NCI-H1417 treated with DMSO at 0.1 percent for 48 hours (cell line): ENCODE results near the gene TMEM170A.
"Not testable (repeated sequence)": the region's sequence is repeated elsewhere in the genome, so short reads cannot be mapped to it uniquely, and the experiment has no call there.

Experiments
- DNase-seq: peaks from one replicate; lab custom pipeline; 2025; lab: John Stamatoyannopoulos, UW

Gene TMEM170A, protein sequence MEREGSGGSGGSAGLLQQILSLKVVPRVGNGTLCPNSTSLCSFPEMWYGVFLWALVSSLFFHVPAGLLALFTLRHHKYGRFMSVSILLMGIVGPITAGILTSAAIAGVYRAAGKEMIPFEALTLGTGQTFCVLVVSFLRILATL

GRCh38 chr16:75464122-75464918 is at the start of gene TMEM170A:
Gene TMEM170A (minus strand): TSS chr16:75464689. CDS start chr16:75464600, 89 bp downstream.
- peak; percentile 50 for DNase-seq

GRCh38 chr16:75506574-75506973 is 42.1 kb upstream of the TMEM170A start:
- DNase-seq = no peak

DNA sequence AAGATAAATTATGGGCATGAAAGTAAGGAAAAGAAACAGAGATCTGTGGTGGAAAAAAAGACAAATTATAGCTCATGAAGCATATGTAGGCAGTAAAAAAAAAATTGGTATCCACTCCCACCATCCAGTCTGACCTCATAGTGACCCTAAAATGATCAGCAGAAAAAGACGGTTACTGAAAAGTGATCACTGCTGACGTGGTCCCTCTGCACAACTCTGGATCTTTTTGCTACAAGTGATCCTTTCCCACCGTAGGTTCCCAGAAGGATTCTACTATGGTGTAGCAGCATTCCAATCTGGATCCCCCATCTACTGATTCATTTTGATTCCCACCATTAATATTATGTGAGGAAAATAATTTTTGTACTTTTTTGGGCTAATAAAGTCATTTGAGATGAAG is 41.6 kb upstream of the TMEM170A start:
- no peak for DNase-seq

DNA sequence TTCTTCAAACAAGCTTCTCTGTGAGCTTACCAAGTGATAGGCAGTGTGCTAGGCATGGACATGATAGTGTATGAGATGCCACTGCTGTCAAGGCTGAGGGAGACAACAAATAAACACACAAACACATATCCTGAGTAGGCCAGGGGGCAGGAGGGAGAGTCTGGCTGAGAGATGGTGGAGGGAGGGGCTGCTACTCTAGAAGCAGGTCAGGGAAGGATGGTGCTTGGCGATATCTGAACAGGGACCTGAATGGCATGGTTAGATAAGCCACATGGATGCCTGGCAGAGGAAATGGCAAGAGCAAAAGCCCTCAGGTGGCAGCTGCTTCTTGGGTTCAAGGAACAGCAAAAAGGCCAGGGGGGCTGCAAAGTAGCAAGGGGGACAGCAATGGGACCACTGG is 39.3 kb upstream of the TMEM170A start:
- DNase-seq = no peak

- DNase-seq = no peak
These were observed 38.6 kb upstream of the TMEM170A start for GRCh38 chr16:75502916-75503605.

DNA sequence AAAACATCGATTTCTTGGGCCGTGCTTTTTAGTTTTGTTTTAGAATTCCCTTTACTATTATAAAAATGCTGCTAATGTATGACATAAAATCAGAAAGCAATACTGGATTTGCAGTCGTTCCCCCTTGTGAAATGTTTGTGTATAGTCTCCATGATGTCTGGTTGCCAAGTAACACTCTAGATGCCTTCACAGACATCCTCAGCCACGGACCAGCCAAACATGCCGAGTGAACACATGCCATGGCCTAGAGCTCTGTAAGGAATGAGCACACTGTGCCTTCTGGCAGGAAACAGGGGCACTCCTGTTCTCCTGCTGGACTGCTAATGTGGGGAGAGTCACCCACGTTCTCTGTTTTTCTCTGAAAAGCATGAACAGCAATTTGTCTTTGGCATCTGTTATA is 37.3 kb upstream of the TMEM170A start:
- not testable (repeated sequence) for DNase-seq

DNA sequence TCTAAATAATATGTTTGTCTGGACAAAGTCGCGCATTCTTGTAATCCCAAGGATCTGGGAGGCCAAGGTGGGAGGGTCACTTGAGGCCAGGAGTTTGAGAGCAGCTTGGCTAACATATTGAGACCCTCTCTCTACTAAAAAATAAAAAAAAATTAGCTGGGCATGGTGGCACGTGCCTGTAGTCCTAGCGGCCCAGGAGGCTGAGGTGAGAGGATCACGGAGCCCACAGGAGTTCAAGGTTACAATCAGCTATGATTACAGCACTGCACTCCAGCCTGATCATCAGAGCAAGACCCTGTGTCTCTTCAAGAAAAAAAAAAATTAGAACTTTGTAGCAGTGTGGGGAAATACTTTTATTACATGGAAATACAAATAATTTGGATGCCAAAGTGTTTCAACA is 36.9 kb upstream of the TMEM170A start:
- no peak for DNase-seq

DNA sequence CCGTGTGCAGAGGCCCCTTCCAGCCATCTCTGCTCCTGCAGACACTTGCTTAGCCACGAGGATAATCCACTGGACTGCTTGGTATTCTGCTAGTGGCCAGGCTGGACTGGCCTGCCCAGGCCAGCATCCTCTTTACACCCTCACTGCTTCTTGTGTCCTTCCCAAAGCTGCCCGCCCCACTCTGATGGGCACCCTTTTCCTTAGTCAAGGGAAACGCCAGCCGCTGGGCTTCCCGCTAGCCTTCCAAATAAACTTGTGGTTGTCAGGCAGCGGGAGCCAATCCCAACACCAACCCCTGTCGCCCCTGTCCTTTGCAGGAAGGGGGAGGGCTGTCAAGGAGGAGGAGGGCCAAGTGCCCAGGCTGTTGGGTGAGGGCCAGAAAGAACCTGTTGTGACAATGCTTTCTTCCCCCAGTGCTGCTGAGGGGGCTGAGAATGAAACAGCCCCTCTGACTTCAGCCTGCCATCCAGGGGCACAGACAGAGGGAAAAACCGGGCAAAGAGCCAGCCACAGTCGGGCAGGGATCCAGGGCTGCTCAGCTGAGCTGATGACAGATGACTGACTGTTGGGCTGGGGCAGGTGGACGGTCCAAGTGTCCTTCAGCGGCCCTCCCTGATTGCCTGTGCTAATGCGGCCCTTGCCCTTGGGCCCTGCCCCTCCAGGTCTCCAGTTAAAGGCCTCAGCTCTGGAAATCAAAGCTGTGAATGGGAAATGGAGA is 34.3 kb upstream of the TMEM170A start:
- DNase-seq = not testable (repeated sequence)

DNA sequence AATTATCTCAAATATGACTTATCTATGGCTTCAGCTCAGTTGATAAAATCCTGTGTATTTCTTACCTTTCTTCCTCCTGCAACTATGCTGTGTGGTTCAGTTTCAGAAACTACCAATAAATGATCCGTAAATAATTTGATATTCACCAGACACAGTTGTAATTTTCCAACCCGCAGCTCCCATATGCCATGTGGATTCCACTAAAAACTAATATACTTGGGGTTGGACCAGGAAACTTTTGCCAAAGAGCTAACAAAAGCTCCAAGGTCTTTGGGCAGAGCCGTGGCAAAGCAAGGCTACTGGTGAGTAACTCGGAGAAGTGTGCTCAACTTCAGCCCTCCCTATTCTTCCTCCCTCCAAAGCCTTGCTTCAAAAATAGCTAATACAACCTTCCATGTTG is 33.1 kb upstream of the TMEM170A start:
- DNase-seq = no peak

GRCh38 chr16:75495076-75495674 is 30.7 kb upstream of the TMEM170A start, which contains the start of gene CHST6:
Gene CHST6 (minus strand): TSS chr16:75495441. CDS start chr16:75479828, 15,613 bp downstream.
- no peak for DNase-seq

DNA sequence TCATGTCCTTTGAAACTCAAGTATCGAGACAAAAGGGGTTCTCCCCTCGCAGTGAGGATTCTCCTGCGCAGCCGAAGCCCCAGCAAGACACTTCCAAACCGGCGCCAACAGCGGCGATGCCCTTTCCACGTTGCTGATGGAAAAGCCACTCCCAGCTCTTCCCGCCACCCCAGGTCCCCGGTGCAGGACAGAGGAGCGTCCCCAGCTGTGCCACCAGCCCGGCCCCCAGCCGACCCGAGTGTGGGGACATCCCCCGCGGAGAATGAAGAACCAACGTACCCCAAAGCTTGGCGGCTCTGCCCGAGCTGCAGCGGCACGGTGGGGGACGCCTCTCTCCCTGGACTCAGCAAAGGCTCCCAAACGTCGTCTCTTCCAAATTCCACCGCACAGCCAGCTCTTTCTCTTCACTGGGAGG is 30.2 kb upstream of the TMEM170A start:
- DNase-seq = no peak

- no peak for DNase-seq
These were observed 29.7 kb upstream of the TMEM170A start for GRCh38 chr16:75494184-75494583.

DNA sequence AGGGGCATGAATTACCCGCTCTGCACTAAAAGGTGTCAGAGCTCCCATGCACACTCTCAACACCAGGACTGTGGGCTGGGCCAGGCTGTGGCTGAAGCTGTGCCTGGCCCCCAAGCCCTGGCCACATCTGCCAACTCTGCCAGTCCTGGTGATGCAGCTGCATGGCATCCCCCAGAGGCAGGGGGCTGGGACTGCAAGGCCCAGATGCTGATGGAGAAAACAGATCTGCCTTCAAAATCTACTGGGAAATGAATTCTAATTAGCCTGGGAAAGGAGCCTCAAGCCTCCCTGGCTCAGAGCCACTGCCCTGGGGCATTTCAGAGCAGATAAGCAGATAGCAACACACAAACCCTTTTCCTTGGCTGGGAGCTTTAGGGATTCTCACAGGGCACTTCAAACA is 27.4 kb upstream of the TMEM170A start:
- DNase-seq = no peak

GRCh38 chr16:75488322-75488721 is 23.8 kb upstream of the TMEM170A start:
- no peak for DNase-seq

DNA sequence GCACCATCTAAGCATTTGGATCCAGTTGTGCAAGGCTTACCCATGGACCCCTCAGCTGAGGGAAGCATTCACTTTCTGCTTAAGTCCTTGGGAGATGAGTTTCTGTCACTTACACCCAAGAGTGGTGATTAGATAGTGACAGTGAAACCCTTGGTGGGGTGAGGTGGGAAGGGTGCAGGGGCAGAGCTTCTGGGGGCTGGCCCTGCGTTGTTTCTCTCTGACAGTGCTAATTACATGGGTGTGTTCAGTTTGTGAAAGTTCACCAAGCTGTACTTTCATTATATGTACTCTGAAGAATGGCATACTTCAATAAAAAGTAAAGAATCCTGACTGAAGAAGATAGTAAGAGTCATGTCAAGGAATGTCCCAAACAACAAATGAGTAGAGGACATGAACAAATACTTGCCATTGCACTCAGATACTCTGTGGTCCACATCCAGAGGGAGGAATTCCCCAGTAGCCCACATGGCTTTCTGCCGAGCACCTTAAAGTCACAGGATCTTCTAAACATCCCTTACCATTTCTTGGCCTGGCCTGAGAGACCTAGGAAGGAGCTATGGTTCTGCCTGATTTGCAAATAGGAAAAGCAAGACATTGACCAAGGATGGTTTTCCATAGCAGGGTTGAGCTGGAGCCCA is 22.3 kb upstream of the TMEM170A start:
- no peak for DNase-seq

- no peak for DNase-seq
These were observed 21.7 kb upstream of the TMEM170A start for GRCh38 chr16:75486014-75486675.

- DNase-seq = no peak
These were observed 20.9 kb upstream of the TMEM170A start for GRCh38 chr16:75485230-75486013.

GRCh38 chr16:75483222-75483621 is 18.7 kb upstream of the TMEM170A start:
- DNase-seq = no peak

DNA sequence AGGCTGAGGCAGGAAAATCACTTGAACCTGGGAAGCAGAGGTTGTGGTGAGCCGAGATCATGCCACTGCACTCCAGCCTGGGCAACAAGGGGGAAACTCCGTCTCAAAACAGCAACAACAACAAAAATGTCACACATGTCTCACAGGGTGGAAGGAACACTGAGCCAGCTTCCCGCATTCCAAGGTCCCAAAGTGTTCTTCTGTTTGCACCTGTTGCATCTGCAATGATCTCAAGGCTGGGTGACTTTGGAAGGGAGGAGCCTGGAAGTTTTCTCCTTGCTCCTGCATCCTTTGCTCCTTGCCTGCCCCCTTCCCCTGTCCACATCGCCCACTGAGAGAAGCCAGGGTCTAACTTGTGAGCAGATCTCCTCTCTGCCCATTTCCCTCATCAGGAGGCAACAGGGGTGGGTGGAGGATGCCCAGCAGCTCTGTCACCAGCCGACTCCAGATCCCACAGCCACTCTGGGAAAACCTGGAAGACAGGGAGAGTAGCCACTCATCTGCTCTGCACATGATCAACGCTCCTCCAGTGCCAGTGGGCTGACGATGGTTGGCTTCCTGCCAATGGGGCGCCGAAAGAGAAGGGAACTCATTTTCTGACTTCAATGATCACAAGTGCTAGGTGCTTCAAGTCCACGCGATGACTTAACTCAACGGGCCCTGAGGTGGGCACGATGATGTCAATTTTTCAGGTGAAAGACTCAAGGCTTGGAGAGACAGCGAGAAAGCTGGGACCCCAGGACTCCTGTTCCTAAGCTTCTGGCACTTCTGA is 18.1 kb upstream of the TMEM170A start:
- no peak for DNase-seq
